ENCODE results near the gene ARSG. TPM values are rescaled to one million over a fixed set of nuclear protein-coding genes. Genes with fewer than 3 reads are reported as not detected.
A peak's percentile ranks its signal among the peaks of the same experiment; 100 is the strongest.

ARSG gene
- total and polyA plus RNA-seq, 10 of the 15 experiments (the other 5 are each of a cell fraction or from before 2014, with no cell fraction given): 2.9 to 13.5 (median 7.6) TPM

DNA sequence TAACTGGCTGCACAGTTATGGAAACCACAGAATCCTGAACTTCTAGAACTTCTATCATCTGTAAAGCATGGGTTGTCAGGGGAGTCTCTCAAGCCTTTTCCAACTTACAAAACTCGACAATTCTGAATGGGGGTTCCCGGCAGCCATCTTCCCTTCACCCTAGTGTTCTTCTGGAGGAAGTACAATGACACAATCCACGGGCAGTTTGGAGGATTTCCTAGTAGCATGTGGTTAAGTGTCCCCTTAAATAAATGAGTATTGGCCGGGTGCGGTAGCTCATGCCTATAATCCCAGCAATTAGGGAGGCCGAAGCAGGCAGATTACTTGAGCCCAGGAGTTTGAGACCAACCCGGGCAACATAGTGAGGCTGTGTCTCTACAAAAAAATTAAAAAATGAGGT, 2.5 kb upstream of the ARSG start:
- peak overlapping the region; percentile 98 for H3K9ac ChIP-seq (ENCODE audit: control insufficient read depth, insufficient read depth, low read length)
- in situ Hi-C loops (cut with MboI): no loop called here
- POLR2A ChIA-PET: interaction anchor here (1.3 to 4.7 kb wide), 3 partner anchors 41 to 170 kb away, joined by 4 to 28 read pairs (median 28); partner anchors contain the start of genes AMZ2 and WIPI1
- SMC1A ChIA-PET (ENCODE audit: uncharacterized antibody, unreplicated experiment): interaction anchor here (0.6 to 2.3 kb wide), 11 partner anchors 14 to 1038 kb away, joined by 3 to 9 read pairs (median 3); partner anchors contain the start of gene ABCA5
- CTCF ChIA-PET: interaction anchor here (1.0 to 4.9 kb wide), 8 partner anchors 24 to 178 kb away, joined by 3 to 27 read pairs (median 4); no protein-coding TSS in a partner anchor
- no peaks in the 10 kb centered on the region for H4K20me1 ChIP-seq (ENCODE audit: control insufficient read depth, insufficient read depth)
- peaks cover 40% of the 10 kb centered on the region for H3K79me2 ChIP-seq (ENCODE audit: control insufficient read depth, insufficient read depth, low read length)
- peak overlapping the region; percentile 69; the same call in 1 of the 2 replicates for H3K4me3 ChIP-seq
- peak; percentile 27 for ATAC-seq
- WGBS (ENCODE audit: insufficient coverage, insufficient replicate concordance, low lambda C conversion rate, missing lambda C conversion rate): under 1% methylated on average over 7 of the region's 7 CpGs
- RAD21 ChIA-PET (ENCODE audit: unreplicated experiment): interaction anchor here (0.5 to 6.9 kb wide), 4 partner anchors 63 to 1030 kb away, joined by 3 to 54 read pairs (median 4); partner anchors contain the start of gene WIPI1
- no TSS peak for BruUV-seq (replicated peaks)
- peaks cover 16% of the 10 kb centered on the region for H3K4me1 ChIP-seq (ENCODE audit: control insufficient read depth, insufficient read depth, low read length)
- H3K27ac ChIP-seq (ENCODE audit: control insufficient read depth, insufficient read depth): peak overlapping the region; percentile 95
- no peak for DNase-seq (ENCODE audit: low read depth, low spot score)
- intact Hi-C loops (cut with micrococcal nuclease; ENCODE audit: unreplicated experiment): no loop called here
- no peak for FAIRE-seq
- H3K27me3 ChIP-seq (replicated peaks in 1 of 2; ENCODE audit: control insufficient read depth in 2 of 2, insufficient read depth in 2 of 2, low read length in 1 of 2): no peaks in the 10 kb centered on the region
- peak overlapping the region; percentile 89 for H2AFZ ChIP-seq (ENCODE audit: control insufficient read depth, low read depth, low read length)
- H3K4me2 ChIP-seq (ENCODE audit: control insufficient read depth, insufficient read depth): peak overlapping the region; percentile 92
- H3K36me3 ChIP-seq (ENCODE audit: control insufficient read depth in 2 of 2, insufficient read depth in 2 of 2, low read length in 1 of 2): no peaks in the 10 kb centered on the region
- no peaks in the 10 kb centered on the region for H3K9me3 ChIP-seq (replicated peaks; ENCODE audit: control insufficient read depth, insufficient read depth, low read length)
- TF ChIP-seq ESRRA (IDR thresholded peaks at IDR 0.05; ENCODE audit: low read length) (no peak), YY1 (IDR thresholded peaks at IDR 0.05; ENCODE audit: low read depth, low read length) (peak; percentile 96), LARP7 (IDR thresholded peaks at IDR 0.05) (no peak), NFYB (IDR thresholded peaks at IDR 0.05; ENCODE audit: insufficient read depth, low read depth, low read length) (no peak), ZZZ3 (IDR thresholded peaks at IDR 0.05; ENCODE audit: control insufficient read depth, insufficient read length, low read depth) (no peak), RUNX3 (IDR thresholded peaks at IDR 0.05; ENCODE audit: low read length) (peak; percentile 66), NR2C1 (IDR thresholded peaks at IDR 0.05) (no peak), DPF2 (IDR thresholded peaks at IDR 0.05) (no peak), EZH2 (IDR thresholded peaks at IDR 0.05; ENCODE audit: borderline replicate concordance, control insufficient read depth, low read depth, low read length) (no peak), KAT2A (conservative IDR thresholded peaks at IDR 0.05; ENCODE audit: control insufficient read depth, low read depth, low read length) (no peak), HDGF (IDR thresholded peaks at IDR 0.05) (0 out of 2 replicates have a peak, but pooled peaks have one; percentile 36), TCF3 (IDR thresholded peaks at IDR 0.05; ENCODE audit: borderline replicate concordance, insufficient read depth, low read depth, low read length) (no peak), CREB1 (IDR thresholded peaks at IDR 0.05; ENCODE audit: low read depth) (no peak), MTA2 (IDR thresholded peaks at IDR 0.05; ENCODE audit: low read depth) (no peak), NRF1 (conservative IDR thresholded peaks at IDR 0.05; ENCODE audit: low read depth, low read length) (no peak), WRNIP1 (IDR thresholded peaks at IDR 0.05; ENCODE audit: borderline replicate concordance, low read depth, low read length) (no peak), ATF7 (IDR thresholded peaks at IDR 0.05; ENCODE audit: low read depth) (peak; percentile 28; the same call in 1 of the 2 replicates), SP1 (IDR thresholded peaks at IDR 0.05; ENCODE audit: low read depth, low read length) (no peak)
- TF ChIP-seq, protein P1, sequence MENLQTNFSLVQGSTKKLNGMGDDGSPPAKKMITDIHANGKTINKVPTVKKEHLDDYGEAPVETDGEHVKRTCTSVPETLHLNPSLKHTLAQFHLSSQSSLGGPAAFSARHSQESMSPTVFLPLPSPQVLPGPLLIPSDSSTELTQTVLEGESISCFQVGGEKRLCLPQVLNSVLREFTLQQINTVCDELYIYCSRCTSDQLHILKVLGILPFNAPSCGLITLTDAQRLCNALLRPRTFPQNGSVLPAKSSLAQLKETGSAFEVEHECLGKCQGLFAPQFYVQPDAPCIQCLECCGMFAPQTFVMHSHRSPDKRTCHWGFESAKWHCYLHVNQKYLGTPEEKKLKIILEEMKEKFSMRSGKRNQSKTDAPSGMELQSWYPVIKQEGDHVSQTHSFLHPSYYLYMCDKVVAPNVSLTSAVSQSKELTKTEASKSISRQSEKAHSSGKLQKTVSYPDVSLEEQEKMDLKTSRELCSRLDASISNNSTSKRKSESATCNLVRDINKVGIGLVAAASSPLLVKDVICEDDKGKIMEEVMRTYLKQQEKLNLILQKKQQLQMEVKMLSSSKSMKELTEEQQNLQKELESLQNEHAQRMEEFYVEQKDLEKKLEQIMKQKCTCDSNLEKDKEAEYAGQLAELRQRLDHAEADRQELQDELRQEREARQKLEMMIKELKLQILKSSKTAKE (IDR thresholded peaks at IDR 0.05; ENCODE audit: low read depth, poor library complexity, severe bottlenecking): peak; percentile 46
- TF ChIP-seq, protein P2, sequence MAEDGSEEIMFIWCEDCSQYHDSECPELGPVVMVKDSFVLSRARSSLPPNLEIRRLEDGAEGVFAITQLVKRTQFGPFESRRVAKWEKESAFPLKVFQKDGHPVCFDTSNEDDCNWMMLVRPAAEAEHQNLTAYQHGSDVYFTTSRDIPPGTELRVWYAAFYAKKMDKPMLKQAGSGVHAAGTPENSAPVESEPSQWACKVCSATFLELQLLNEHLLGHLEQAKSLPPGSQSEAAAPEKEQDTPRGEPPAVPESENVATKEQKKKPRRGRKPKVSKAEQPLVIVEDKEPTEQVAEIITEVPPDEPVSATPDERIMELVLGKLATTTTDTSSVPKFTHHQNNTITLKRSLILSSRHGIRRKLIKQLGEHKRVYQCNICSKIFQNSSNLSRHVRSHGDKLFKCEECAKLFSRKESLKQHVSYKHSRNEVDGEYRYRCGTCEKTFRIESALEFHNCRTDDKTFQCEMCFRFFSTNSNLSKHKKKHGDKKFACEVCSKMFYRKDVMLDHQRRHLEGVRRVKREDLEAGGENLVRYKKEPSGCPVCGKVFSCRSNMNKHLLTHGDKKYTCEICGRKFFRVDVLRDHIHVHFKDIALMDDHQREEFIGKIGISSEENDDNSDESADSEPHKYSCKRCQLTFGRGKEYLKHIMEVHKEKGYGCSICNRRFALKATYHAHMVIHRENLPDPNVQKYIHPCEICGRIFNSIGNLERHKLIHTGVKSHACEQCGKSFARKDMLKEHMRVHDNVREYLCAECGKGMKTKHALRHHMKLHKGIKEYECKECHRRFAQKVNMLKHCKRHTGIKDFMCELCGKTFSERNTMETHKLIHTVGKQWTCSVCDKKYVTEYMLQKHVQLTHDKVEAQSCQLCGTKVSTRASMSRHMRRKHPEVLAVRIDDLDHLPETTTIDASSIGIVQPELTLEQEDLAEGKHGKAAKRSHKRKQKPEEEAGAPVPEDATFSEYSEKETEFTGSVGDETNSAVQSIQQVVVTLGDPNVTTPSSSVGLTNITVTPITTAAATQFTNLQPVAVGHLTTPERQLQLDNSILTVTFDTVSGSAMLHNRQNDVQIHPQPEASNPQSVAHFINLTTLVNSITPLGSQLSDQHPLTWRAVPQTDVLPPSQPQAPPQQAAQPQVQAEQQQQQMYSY (CRISPR knock-in tag; IDR thresholded peaks at IDR 0.05): no peak
